Measurements from ENCODE around the gene SMCO4. TPM values are rescaled to one million over a fixed set of nuclear protein-coding genes. Genes with fewer than 3 reads are reported as not detected.
"Not testable (repeated sequence)": the region's sequence is repeated elsewhere in the genome, so short reads cannot be mapped to it uniquely, and the experiment has no call there.

The SMCO4 gene
- total RNA-seq, 2 experiments from 2014 or later = 36.1 to 44.1 TPM

GRCh38 chr11:93444617-93445073 lies 98.5 kb downstream of the SMCO4 start:
- H3K9me2 ChIP-seq (ENCODE audit: insufficient read depth, low read length) = no peaks in the 10 kb centered on the region
- ChIA-PET POLR2A (interaction anchor here (0.7 kb wide), 1 partner anchor 11 kb away, joined by 4 read pairs; no protein-coding TSS in a partner anchor), CTCF (ENCODE audit: unreplicated experiment) (no interaction called here)
- no peak for DNase-seq (ENCODE audit: low spot score)
- no peak overlapping the region for H3K4me3 ChIP-seq (ENCODE audit: low read depth, low read length, poor library complexity, severe bottlenecking)
- H4K20me1 ChIP-seq (ENCODE audit: insufficient read depth, low read length) = no peaks in the 10 kb centered on the region
- intact Hi-C loops (cut with micrococcal nuclease; ENCODE audit: unreplicated experiment) = no loop called here
- H3K79me2 ChIP-seq (ENCODE audit: insufficient read depth, low read depth, low read length) = no peaks in the 10 kb centered on the region
- H2AFZ ChIP-seq (ENCODE audit: low read length) = no peak overlapping the region
- no peaks in the 10 kb centered on the region for H3K9me3 ChIP-seq (ENCODE audit: low read length)
- no TSS peak for BruUV-seq (replicated peaks)
- H3K4me2 ChIP-seq (ENCODE audit: low read length) = no peak overlapping the region
- H3K36me3 ChIP-seq (ENCODE audit: insufficient read depth, low read length) = no peaks in the 10 kb centered on the region
- H3K27ac ChIP-seq (ENCODE audit: low read depth, low read length, poor library complexity, severe bottlenecking) = no peak overlapping the region
- H3K4me1 ChIP-seq (ENCODE audit: insufficient read depth, low read length, poor library complexity, severe bottlenecking) = no peaks in the 10 kb centered on the region
- TF ChIP-seq CTCF (conservative IDR thresholded peaks at IDR 0.05; ENCODE audit: low read length) (no peak), EZH2phosphoT487 (IDR thresholded peaks at IDR 0.05; ENCODE audit: borderline replicate concordance, low read depth, low read length) (no peak)

- BruUV-seq (replicated peaks); H3K4me2 ChIP-seq (ENCODE audit: low read length); H3K36me3 ChIP-seq (ENCODE audit: insufficient read depth, low read length); H3K4me3 ChIP-seq (ENCODE audit: low read depth, low read length, poor library complexity, severe bottlenecking); H3K9me3 ChIP-seq (ENCODE audit: low read length); H3K4me1 ChIP-seq (ENCODE audit: insufficient read depth, low read length, poor library complexity, severe bottlenecking); H2AFZ ChIP-seq (ENCODE audit: low read length); intact Hi-C loops (cut with micrococcal nuclease; ENCODE audit: unreplicated experiment); CTCF ChIA-PET (ENCODE audit: unreplicated experiment); H3K9me2 ChIP-seq (ENCODE audit: insufficient read depth, low read length); DNase-seq (ENCODE audit: low spot score); POLR2A ChIA-PET; H4K20me1 ChIP-seq (ENCODE audit: insufficient read depth, low read length); H3K27ac ChIP-seq (ENCODE audit: low read depth, low read length, poor library complexity, severe bottlenecking); H3K79me2 ChIP-seq (ENCODE audit: insufficient read depth, low read depth, low read length): not testable (repeated sequence)
These were observed 100.0 kb downstream of the SMCO4 start for GRCh38 chr11:93443232-93443631.

GRCh38 chr11:93432247-93432646 lies 110.9 kb downstream of the SMCO4 start:
- POLR2A ChIA-PET = no interaction called here
- no peak for DNase-seq (ENCODE audit: low spot score)
- no TSS peak for BruUV-seq (replicated peaks)

More at GRCh38 chr11:93432247-93432646, 110.9 kb downstream of the SMCO4 start:
- no peak overlapping the region for H2AFZ ChIP-seq (ENCODE audit: low read length)
- H3K4me1 ChIP-seq (ENCODE audit: insufficient read depth, low read length, poor library complexity, severe bottlenecking) = no peaks in the 10 kb centered on the region
- H3K4me3 ChIP-seq (ENCODE audit: low read depth, low read length, poor library complexity, severe bottlenecking) = no peak overlapping the region
- no peaks in the 10 kb centered on the region for H3K36me3 ChIP-seq (ENCODE audit: insufficient read depth, low read length)
- CTCF ChIA-PET (ENCODE audit: unreplicated experiment) = no interaction called here
- H3K27ac ChIP-seq (ENCODE audit: low read depth, low read length, poor library complexity, severe bottlenecking) = no peak overlapping the region
- H3K9me2 ChIP-seq (ENCODE audit: insufficient read depth, low read length) = no peaks in the 10 kb centered on the region
- no peaks in the 10 kb centered on the region for H4K20me1 ChIP-seq (ENCODE audit: insufficient read depth, low read length)
- no peak overlapping the region for H3K4me2 ChIP-seq (ENCODE audit: low read length)
- no peak for TF ChIP-seq CTCF (conservative IDR thresholded peaks at IDR 0.05; ENCODE audit: low read length)
- TF ChIP-seq EZH2phosphoT487 (IDR thresholded peaks at IDR 0.05; ENCODE audit: borderline replicate concordance, low read depth, low read length) = no peak
- no peaks in the 10 kb centered on the region for H3K79me2 ChIP-seq (ENCODE audit: insufficient read depth, low read depth, low read length)
- H3K9me3 ChIP-seq (ENCODE audit: low read length) = no peaks in the 10 kb centered on the region
- intact Hi-C loops (cut with micrococcal nuclease; ENCODE audit: unreplicated experiment) = no loop called here

Small RNAs within 50 kb of the gene (small RNA-seq; reads per million reads assigned to genes)
- gene RN7SL223P = not detected

Other genes starting within 250 kb of the SMCO4 start
- gene DEUP1, start 212.6 kb downstream of the SMCO4 start, total RNA-seq (2014; rRNA removed; shearing (Covaris generic)) = 0.28 TPM in 1 of 2 replicates, not detected in the other
- not detected in 2 replicates for gene DEUP1, start 212.6 kb downstream of the SMCO4 start, total RNA-seq (2022)
- gene CEP295, start 118.3 kb upstream of the SMCO4 start, total RNA-seq (2014; rRNA removed; shearing (Covaris generic)) = 38.9 and 43.4 TPM in 2 replicates
- gene CEP295, start 118.3 kb upstream of the SMCO4 start, total RNA-seq (2022) = 34.8 and 38.0 TPM in 2 replicates
- 201 and 206 TPM in 2 replicates for gene TAF1D, start 198.1 kb upstream of the SMCO4 start, total RNA-seq (2014; rRNA removed; shearing (Covaris generic))
- gene TAF1D, start 198.1 kb upstream of the SMCO4 start, total RNA-seq (2022) = 276 and 285 TPM in 2 replicates
- 25.8 and 29.5 TPM in 2 replicates for gene C11orf54, start 198.3 kb upstream of the SMCO4 start, total RNA-seq (2014; rRNA removed; shearing (Covaris generic))
- gene C11orf54, start 198.3 kb upstream of the SMCO4 start, total RNA-seq (2022) = 35.5 and 42.7 TPM in 2 replicates
- 21.8 and 23.0 TPM in 2 replicates for gene MED17, start 240.9 kb upstream of the SMCO4 start, total RNA-seq (2014; rRNA removed; shearing (Covaris generic))
- gene MED17, start 240.9 kb upstream of the SMCO4 start, total RNA-seq (2022) = 31.1 and 33.3 TPM in 2 replicates